ENCODE measurements around the gene SPPL3.

DNA sequence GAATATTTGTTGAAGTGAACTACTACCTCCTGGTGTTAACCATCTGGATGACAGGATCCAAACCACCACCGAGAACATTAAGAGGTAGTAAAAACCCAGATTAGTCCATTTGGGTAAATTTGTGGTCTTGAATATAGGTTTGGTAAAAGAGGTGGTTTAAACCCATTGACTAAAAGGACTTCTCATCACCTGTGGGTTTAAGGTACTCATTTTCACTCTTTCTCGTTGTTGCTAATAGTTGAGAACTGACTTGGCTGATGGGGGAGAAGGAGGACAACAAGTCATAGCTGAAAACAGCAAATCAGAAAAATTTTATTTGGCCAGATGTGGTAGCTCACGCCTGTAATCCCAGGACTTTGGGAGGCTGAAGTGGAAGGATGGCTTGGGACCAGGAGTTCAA, 119.4 kb downstream of the SPPL3 start:
- TF ChIP-seq, protein P1, sequence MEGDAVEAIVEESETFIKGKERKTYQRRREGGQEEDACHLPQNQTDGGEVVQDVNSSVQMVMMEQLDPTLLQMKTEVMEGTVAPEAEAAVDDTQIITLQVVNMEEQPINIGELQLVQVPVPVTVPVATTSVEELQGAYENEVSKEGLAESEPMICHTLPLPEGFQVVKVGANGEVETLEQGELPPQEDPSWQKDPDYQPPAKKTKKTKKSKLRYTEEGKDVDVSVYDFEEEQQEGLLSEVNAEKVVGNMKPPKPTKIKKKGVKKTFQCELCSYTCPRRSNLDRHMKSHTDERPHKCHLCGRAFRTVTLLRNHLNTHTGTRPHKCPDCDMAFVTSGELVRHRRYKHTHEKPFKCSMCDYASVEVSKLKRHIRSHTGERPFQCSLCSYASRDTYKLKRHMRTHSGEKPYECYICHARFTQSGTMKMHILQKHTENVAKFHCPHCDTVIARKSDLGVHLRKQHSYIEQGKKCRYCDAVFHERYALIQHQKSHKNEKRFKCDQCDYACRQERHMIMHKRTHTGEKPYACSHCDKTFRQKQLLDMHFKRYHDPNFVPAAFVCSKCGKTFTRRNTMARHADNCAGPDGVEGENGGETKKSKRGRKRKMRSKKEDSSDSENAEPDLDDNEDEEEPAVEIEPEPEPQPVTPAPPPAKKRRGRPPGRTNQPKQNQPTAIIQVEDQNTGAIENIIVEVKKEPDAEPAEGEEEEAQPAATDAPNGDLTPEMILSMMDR (IDR thresholded peaks at IDR 0.05), result no peak
- TF ChIP-seq, protein P2, sequence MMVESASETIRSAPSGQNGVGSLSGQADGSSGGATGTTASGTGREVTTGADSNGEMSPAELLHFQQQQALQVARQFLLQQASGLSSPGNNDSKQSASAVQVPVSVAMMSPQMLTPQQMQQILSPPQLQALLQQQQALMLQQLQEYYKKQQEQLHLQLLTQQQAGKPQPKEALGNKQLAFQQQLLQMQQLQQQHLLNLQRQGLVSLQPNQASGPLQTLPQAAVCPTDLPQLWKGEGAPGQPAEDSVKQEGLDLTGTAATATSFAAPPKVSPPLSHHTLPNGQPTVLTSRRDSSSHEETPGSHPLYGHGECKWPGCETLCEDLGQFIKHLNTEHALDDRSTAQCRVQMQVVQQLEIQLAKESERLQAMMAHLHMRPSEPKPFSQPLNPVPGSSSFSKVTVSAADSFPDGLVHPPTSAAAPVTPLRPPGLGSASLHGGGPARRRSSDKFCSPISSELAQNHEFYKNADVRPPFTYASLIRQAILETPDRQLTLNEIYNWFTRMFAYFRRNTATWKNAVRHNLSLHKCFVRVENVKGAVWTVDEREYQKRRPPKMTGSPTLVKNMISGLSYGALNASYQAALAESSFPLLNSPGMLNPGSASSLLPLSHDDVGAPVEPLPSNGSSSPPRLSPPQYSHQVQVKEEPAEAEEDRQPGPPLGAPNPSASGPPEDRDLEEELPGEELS (CRISPR knock-in tag; IDR thresholded peaks at IDR 0.05), result no peak
- TF ChIP-seq, protein P3, sequence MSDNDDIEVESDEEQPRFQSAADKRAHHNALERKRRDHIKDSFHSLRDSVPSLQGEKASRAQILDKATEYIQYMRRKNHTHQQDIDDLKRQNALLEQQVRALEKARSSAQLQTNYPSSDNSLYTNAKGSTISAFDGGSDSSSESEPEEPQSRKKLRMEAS (CRISPR knock-in tag; IDR thresholded peaks at IDR 0.05), result no peak
- TF ChIP-seq, protein P4, sequence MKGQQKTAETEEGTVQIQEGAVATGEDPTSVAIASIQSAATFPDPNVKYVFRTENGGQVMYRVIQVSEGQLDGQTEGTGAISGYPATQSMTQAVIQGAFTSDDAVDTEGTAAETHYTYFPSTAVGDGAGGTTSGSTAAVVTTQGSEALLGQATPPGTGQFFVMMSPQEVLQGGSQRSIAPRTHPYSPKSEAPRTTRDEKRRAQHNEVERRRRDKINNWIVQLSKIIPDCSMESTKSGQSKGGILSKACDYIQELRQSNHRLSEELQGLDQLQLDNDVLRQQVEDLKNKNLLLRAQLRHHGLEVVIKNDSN (CRISPR knock-in tag; IDR thresholded peaks at IDR 0.05), result no peak
- TF ChIP-seq, protein P5, sequence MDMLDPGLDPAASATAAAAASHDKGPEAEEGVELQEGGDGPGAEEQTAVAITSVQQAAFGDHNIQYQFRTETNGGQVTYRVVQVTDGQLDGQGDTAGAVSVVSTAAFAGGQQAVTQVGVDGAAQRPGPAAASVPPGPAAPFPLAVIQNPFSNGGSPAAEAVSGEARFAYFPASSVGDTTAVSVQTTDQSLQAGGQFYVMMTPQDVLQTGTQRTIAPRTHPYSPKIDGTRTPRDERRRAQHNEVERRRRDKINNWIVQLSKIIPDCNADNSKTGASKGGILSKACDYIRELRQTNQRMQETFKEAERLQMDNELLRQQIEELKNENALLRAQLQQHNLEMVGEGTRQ (CRISPR knock-in tag; IDR thresholded peaks at IDR 0.05), result no peak
- TF ChIP-seq, protein P6, sequence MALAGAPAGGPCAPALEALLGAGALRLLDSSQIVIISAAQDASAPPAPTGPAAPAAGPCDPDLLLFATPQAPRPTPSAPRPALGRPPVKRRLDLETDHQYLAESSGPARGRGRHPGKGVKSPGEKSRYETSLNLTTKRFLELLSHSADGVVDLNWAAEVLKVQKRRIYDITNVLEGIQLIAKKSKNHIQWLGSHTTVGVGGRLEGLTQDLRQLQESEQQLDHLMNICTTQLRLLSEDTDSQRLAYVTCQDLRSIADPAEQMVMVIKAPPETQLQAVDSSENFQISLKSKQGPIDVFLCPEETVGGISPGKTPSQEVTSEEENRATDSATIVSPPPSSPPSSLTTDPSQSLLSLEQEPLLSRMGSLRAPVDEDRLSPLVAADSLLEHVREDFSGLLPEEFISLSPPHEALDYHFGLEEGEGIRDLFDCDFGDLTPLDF (CRISPR knock-in tag; IDR thresholded peaks at IDR 0.05), result no peak
- TF ChIP-seq SP1 (CRISPR knock-in tag; conservative IDR thresholded peaks at IDR 0.05) (no peak), ESRRA (CRISPR knock-in tag; IDR thresholded peaks at IDR 0.05; ENCODE audit: borderline replicate concordance) (no peak), ETV6 (CRISPR knock-in tag; IDR thresholded peaks at IDR 0.05) (no peak), NFE2L1 (CRISPR knock-in tag; IDR thresholded peaks at IDR 0.05) (no peak), ZNF121 (CRISPR knock-in tag; IDR thresholded peaks at IDR 0.05) (no peak)
- TF ChIP-seq, protein P7, sequence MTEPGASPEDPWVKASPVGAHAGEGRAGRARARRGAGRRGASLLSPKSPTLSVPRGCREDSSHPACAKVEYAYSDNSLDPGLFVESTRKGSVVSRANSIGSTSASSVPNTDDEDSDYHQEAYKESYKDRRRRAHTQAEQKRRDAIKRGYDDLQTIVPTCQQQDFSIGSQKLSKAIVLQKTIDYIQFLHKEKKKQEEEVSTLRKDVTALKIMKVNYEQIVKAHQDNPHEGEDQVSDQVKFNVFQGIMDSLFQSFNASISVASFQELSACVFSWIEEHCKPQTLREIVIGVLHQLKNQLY (CRISPR knock-in tag; IDR thresholded peaks at IDR 0.05), result no peak
- TF ChIP-seq, protein P8, sequence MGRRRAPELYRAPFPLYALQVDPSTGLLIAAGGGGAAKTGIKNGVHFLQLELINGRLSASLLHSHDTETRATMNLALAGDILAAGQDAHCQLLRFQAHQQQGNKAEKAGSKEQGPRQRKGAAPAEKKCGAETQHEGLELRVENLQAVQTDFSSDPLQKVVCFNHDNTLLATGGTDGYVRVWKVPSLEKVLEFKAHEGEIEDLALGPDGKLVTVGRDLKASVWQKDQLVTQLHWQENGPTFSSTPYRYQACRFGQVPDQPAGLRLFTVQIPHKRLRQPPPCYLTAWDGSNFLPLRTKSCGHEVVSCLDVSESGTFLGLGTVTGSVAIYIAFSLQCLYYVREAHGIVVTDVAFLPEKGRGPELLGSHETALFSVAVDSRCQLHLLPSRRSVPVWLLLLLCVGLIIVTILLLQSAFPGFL (CRISPR knock-in tag; IDR thresholded peaks at IDR 0.05; ENCODE audit: borderline replicate concordance), result no peak
- TF ChIP-seq, protein P9, sequence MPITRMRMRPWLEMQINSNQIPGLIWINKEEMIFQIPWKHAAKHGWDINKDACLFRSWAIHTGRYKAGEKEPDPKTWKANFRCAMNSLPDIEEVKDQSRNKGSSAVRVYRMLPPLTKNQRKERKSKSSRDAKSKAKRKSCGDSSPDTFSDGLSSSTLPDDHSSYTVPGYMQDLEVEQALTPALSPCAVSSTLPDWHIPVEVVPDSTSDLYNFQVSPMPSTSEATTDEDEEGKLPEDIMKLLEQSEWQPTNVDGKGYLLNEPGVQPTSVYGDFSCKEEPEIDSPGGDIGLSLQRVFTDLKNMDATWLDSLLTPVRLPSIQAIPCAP (CRISPR knock-in tag; IDR thresholded peaks at IDR 0.05), result no peak
